ENCODE results near the gene MTMR11. TPM values are rescaled to one million over a fixed set of nuclear protein-coding genes. Genes with fewer than 3 reads are reported as not detected.
"Not testable (repeated sequence)": the region's sequence is repeated elsewhere in the genome, so short reads cannot be mapped to it uniquely, and the experiment has no call there.

MTMR11 gene
- total RNA-seq, 2 experiments from 2014 or later = 0.49 to 0.70 TPM

DNA sequence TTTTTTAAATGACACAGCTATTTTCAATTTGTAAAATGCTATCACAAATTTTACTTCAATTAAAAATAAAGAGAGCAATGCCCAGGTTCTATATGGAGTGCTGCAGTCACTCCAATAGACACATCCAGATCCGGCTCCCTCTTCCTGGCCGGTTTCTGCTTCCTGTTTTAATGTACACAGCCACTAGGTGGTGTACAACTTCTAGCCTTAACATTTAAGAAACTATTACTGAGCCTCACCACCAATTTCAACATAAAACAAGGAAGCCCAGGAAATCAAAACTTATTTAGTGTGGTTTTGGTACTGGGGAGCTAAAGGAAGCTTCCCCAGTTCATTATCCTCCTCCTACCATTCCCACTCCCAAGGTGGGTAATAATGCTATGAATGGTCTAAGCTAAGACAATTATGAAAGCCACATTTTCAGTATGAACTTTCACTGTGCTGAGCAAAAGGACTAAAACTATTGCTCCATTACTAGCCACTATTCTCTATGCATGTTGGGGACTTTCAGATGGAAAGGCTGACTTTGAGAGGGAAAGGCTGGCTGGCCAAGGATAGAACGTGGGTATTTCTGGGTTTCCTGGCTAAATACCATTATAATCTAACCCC lies 25.5 kb upstream of the MTMR11 start:
- intact Hi-C loops (cut with DNase I, micrococcal nuclease) = loop anchor here (1.0 to 5.0 kb wide), 3 partner anchors 88 to 225 kb away; no protein-coding TSS in a partner anchor
- H3K4me1 ChIP-seq (ENCODE audit: insufficient read depth, low read length) = peaks cover 3% of the 10 kb centered on the region
- POLR2A ChIA-PET = interaction anchor here (1.0 to 3.0 kb wide), 3 partner anchors 34 to 225 kb away, joined by 3 to 22 read pairs (median 3); a partner anchor contains a TSS
- peaks cover 21% of the 10 kb centered on the region for H3K4me1 Mint-ChIP-seq (ENCODE audit: low read depth)
- CTCF ChIA-PET = interaction anchor here (1.3 to 3.3 kb wide), 3 partner anchors 15 to 225 kb away, joined by 3 to 14 read pairs (median 14); no protein-coding TSS in a partner anchor
- DNase-seq = peak in 13 of 14 experiments; percentile 11 to 80 (median 22)
- H3K27me3 ChIP-seq (ENCODE audit: control insufficient read depth in 1 of 2, insufficient read depth in 2 of 2, low read length in 2 of 2) = no peaks in the 10 kb centered on the region
- H3K27ac Mint-ChIP-seq = no peak overlapping the region
- H3K9me3 ChIP-seq (ENCODE audit: control insufficient read depth in 1 of 2, insufficient read depth in 1 of 2, low read length in 2 of 2) = no peaks in the 10 kb centered on the region
- no peak overlapping the region for H3K4me3 Mint-ChIP-seq
- no peak overlapping the region for H3K4me3 ChIP-seq (ENCODE audit: low read length)
- H3K27ac ChIP-seq (ENCODE audit: low read depth in 1 of 2, low read length in 2 of 2) = no peak overlapping the region
- TF ChIP-seq CTCF (IDR thresholded peaks at IDR 0.05) = peak; percentile 93
- ATAC-seq (ENCODE audit: poor library complexity) = peak; percentile 89
- peaks cover 38% of the 10 kb centered on the region for H3K36me3 Mint-ChIP-seq (ENCODE audit: low read depth)
- no peaks in the 10 kb centered on the region for H3K9me3 Mint-ChIP-seq
- H3K36me3 ChIP-seq (ENCODE audit: insufficient read depth, low read length) = peaks cover 26% of the 10 kb centered on the region
- H3K27me3 Mint-ChIP-seq = no peaks in the 10 kb centered on the region

- H3K4me1 ChIP-seq (ENCODE audit: insufficient read depth, low read length); intact Hi-C loops (cut with DNase I, micrococcal nuclease); POLR2A ChIA-PET; H3K4me3 ChIP-seq (ENCODE audit: low read length); H3K4me3 Mint-ChIP-seq; H3K27me3 ChIP-seq (ENCODE audit: control insufficient read depth in 1 of 2, insufficient read depth in 2 of 2, low read length in 2 of 2); H3K27ac ChIP-seq (ENCODE audit: low read depth in 1 of 2, low read length in 2 of 2); DNase-seq; H3K36me3 ChIP-seq (ENCODE audit: insufficient read depth, low read length); H3K9me3 ChIP-seq (ENCODE audit: control insufficient read depth in 1 of 2, insufficient read depth in 1 of 2, low read length in 2 of 2); H3K27ac Mint-ChIP-seq; CTCF ChIA-PET; H3K27me3 Mint-ChIP-seq; H3K9me3 Mint-ChIP-seq; ATAC-seq (ENCODE audit: poor library complexity): not testable (repeated sequence)
- H3K4me1 Mint-ChIP-seq (ENCODE audit: low read depth) = peaks cover 14% of the 10 kb centered on the region
- H3K36me3 Mint-ChIP-seq (ENCODE audit: low read depth) = peaks cover 11% of the 10 kb centered on the region
Observed at GRCh38 chr1:149957548-149957947, 20.9 kb upstream of the MTMR11 start.

DNA sequence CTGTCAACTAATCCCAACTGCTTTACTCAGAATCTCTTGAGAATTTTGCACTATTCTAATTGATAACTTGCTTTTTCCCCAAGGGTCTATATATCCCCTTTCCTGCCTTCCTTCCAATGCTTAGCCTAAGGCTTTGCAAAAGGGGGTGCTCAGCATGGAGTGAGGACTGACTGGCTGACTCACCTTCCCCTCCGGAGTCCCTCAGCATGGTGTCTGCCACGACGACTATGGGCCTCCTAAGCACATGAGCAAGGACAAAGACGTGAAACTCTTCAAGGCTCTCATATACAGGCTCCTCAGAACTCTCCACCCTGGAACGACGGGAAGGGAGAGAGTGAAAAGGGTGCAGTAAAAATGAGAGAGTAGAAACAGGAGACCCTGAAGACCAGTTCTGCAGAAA lies 13.2 kb upstream of the MTMR11 start:
- Mint-ChIP-seq H3K27me3 (no peaks in the 10 kb centered on the region), H3K9me3 (no peaks in the 10 kb centered on the region), H3K4me1 (ENCODE audit: low read depth) (no peaks in the 10 kb centered on the region), H3K27ac (no peak overlapping the region), H3K4me3 (no peak overlapping the region), H3K36me3 (ENCODE audit: low read depth) (peaks cover 35% of the 10 kb centered on the region)
- ChIA-PET POLR2A (no interaction called here), CTCF (no interaction called here)
- DNase-seq (no peak), ATAC-seq (ENCODE audit: poor library complexity) (no peak)
- Histone ChIP-seq H3K4me1 (ENCODE audit: insufficient read depth, low read length) (no peaks in the 10 kb centered on the region), H3K27me3 (ENCODE audit: control insufficient read depth in 1 of 2, insufficient read depth in 2 of 2, low read length in 2 of 2) (no peaks in the 10 kb centered on the region), H3K4me3 (ENCODE audit: low read length) (no peak overlapping the region), H3K27ac (ENCODE audit: low read depth in 1 of 2, low read length in 2 of 2) (no peak overlapping the region), H3K36me3 (ENCODE audit: insufficient read depth, low read length) (peaks cover 22% of the 10 kb centered on the region), H3K9me3 (ENCODE audit: control insufficient read depth in 1 of 2, insufficient read depth in 1 of 2, low read length in 2 of 2) (no peaks in the 10 kb centered on the region)
- intact Hi-C loops (cut with DNase I, micrococcal nuclease) = no loop called here
- no peak for TF ChIP-seq CTCF (IDR thresholded peaks at IDR 0.05)

- Histone ChIP-seq H3K36me3 (ENCODE audit: insufficient read depth, low read length) (peaks cover 25% of the 10 kb centered on the region), H3K4me1 (ENCODE audit: insufficient read depth, low read length) (peaks cover 3% of the 10 kb centered on the region), H3K27me3 (ENCODE audit: control insufficient read depth in 1 of 2, insufficient read depth in 2 of 2, low read length in 2 of 2) (no peaks in the 10 kb centered on the region), H3K27ac (ENCODE audit: low read depth in 1 of 2, low read length in 2 of 2) (no peak overlapping the region), H3K4me3 (ENCODE audit: low read length) (no peak overlapping the region), H3K9me3 (ENCODE audit: control insufficient read depth in 1 of 2, insufficient read depth in 1 of 2, low read length in 2 of 2) (no peaks in the 10 kb centered on the region)
- ChIA-PET POLR2A (no interaction called here), CTCF (no interaction called here)
- H3K9me3 Mint-ChIP-seq = no peaks in the 10 kb centered on the region
- TF ChIP-seq CTCF (IDR thresholded peaks at IDR 0.05) = no peak
- no peak overlapping the region for H3K4me3 Mint-ChIP-seq
- ATAC-seq (ENCODE audit: poor library complexity) (no peak), DNase-seq (no peak)
- no peaks in the 10 kb centered on the region for H3K4me1 Mint-ChIP-seq (ENCODE audit: low read depth)
- peaks cover 30% of the 10 kb centered on the region for H3K36me3 Mint-ChIP-seq (ENCODE audit: low read depth)
- H3K27ac Mint-ChIP-seq = no peak overlapping the region
- intact Hi-C loops (cut with DNase I, micrococcal nuclease) = no loop called here
- no peaks in the 10 kb centered on the region for H3K27me3 Mint-ChIP-seq
Observed at GRCh38 chr1:149945206-149945605, 8.5 kb upstream of the MTMR11 start.

Data from CD4-positive, alpha-beta T cell (primary cell).